K562 (cell line): ENCODE measurements around the gene SHANK1. TPM values are rescaled to one million over a fixed set of nuclear protein-coding genes. Genes with fewer than 3 reads are reported as not detected.

Source experiments
- ATAC-seq: fragments of 200-7000 bp; cut with Tn5 transposase; 3 replicates; pipeline ENCODE4 v1.9.1; 2020; ENCODE audit warnings: moderate library complexity
- BruUV-seq: library from RNA; stranded (reverse); fragments of 400-500 nt; replicated peaks from 2 replicates; lab custom pipeline; 2021; lab: Mats Ljungman, UMichigan
- CTCF ChIA-PET: fragments of 300-600 bp; formaldehyde crosslinking; extraction: SDS; loops from one replicate; lab custom pipeline; 2021; ENCODE audit warnings: low intra/inter-chr PET ratio; lab: Yijun Ruan, JAX
- POLR2A ChIA-PET: fragments of 300-600, 350-650 bp; sonication (Branson Sonifier 250); formaldehyde crosslinking; extraction: SDS; loops from one replicate; lab custom pipeline; 2021; ENCODE audit warnings: antibody characterized with exemption, inconsistent platforms; lab: Yijun Ruan, JAX
- DNase-seq, 4 experiments: peaks; one replicate each; pipeline versions ENCODE4 v3.0.0 to v3.0.0-alpha.2; 2011 to 2018; ENCODE audit warnings: low spot score in 3 of 4, mixed read lengths in 3 of 4; ENCODE audit errors: extremely low read depth in 1 of 4
- FAIRE-seq: peaks from 2 replicates; lab custom pipeline; 2011; peaks lifted over from hg19 to GRCh38; lab: Jason Lieb, UNC
- H2AFZ ChIP-seq: 2 replicates; pipeline ENCODE4 v1.6.0; 2011; ENCODE audit warnings: low read depth, low read length, control low read depth, inconsistent platforms
- H3K27ac ChIP-seq: fragments of 200-600 bp; 3 replicates; pipeline ENCODE4 v1.8.0; 2011; ENCODE audit warnings: low read depth, mild to moderate bottlenecking, control low read depth, inconsistent platforms, low read length, moderate library complexity, mixed read lengths; ENCODE audit errors: extremely low read depth
- H3K27me3 ChIP-seq, 2 experiments: fragments of 300-600 bp in 1 of 2; 2 replicates in 1 of 2; 3 replicates in 1 of 2; pipeline versions ENCODE4 v1.6.0 to v1.8.0; 2011; ENCODE audit warnings: inconsistent platforms in 2 of 2, low read length in 2 of 2, mild to moderate bottlenecking in 1 of 2, mixed read lengths in 1 of 2, moderate library complexity in 1 of 2; ENCODE audit not compliant: control insufficient read depth in 2 of 2, insufficient read depth in 2 of 2
- H3K36me3 ChIP-seq: fragments of 300-600 bp; 3 replicates; pipeline ENCODE4 v1.8.0; 2011; ENCODE audit warnings: mild to moderate bottlenecking, low read length, inconsistent platforms; ENCODE audit not compliant: control insufficient read depth, insufficient read depth
- H3K4me1 ChIP-seq, 2 experiments: fragments of 200-600 bp in 1 of 2; replicated peaks in 1 of 2; 2 replicates in 1 of 2; 3 replicates in 1 of 2; pipeline versions ENCODE4 v1.5.1 to v1.8.0; 2011; ENCODE audit warnings: inconsistent platforms in 2 of 2, low read length in 2 of 2, mild to moderate bottlenecking in 1 of 2, mixed read lengths in 1 of 2, moderate library complexity in 1 of 2; ENCODE audit not compliant: control insufficient read depth in 2 of 2, insufficient read depth in 2 of 2
- H3K4me2 ChIP-seq: 2 replicates; pipeline ENCODE4 v1.6.1; 2011; ENCODE audit warnings: low read length, control low read depth, inconsistent platforms, mixed read lengths; ENCODE audit not compliant: insufficient read depth
- H3K4me3 ChIP-seq: fragments of 200-600 bp; sonication (generic), shearing (Covaris generic); 2 replicates; pipeline ENCODE4 v1.5.1; 2016; ENCODE audit warnings: control low read depth, inconsistent platforms
- H3K79me2 ChIP-seq: fragments of 200-600 bp; 3 replicates; pipeline ENCODE4 v1.8.0; 2011; ENCODE audit warnings: low read length, inconsistent platforms; ENCODE audit not compliant: control insufficient read depth, insufficient read depth
- H3K9ac ChIP-seq, 2 experiments: 2 replicates each; pipeline versions ENCODE4 v1.6.0 to v1.6.1; 2011; ENCODE audit warnings: low read depth in 2 of 2, low read length in 2 of 2, control low read depth in 1 of 2, inconsistent platforms in 1 of 2, mild to moderate bottlenecking in 1 of 2, mixed read lengths in 1 of 2; ENCODE audit not compliant: insufficient read depth in 1 of 2
- H3K9me1 ChIP-seq: one replicate; pipeline ENCODE4 v1.6.0; 2011; ENCODE audit warnings: inconsistent platforms, mild to moderate bottlenecking, low read length, moderate library complexity; ENCODE audit not compliant: control insufficient read depth, insufficient read depth
- H3K9me3 ChIP-seq: replicated peaks from 2 replicates; pipeline ENCODE4 v1.5.1; 2011; ENCODE audit warnings: low read depth, low read length, inconsistent platforms; ENCODE audit not compliant: control insufficient read depth, insufficient read depth
- H4K20me1 ChIP-seq: replicated peaks from 2 replicates; pipeline ENCODE4 v1.6.1; 2011; ENCODE audit warnings: low read length, inconsistent platforms, mixed read lengths; ENCODE audit not compliant: control insufficient read depth, insufficient read depth
- ASH1L ChIP-seq: fragments of 450-650 bp; IDR thresholded peaks from 2 replicates; pipeline ENCODE4 v1.6.1; 2018; ENCODE audit warnings: borderline replicate concordance, mild to moderate bottlenecking, low read depth; ENCODE audit not compliant: partially characterized antibody
- KHSRP ChIP-seq: fragments of 450-650 bp; IDR thresholded peaks from 2 replicates; pipeline ENCODE4 v1.6.1; 2017
- RBM25 ChIP-seq: fragments of 200-400 bp; formaldehyde crosslinking; IDR thresholded peaks from 2 replicates; pipeline ENCODE4 v1.6.1; 2018; ENCODE audit warnings: low read length, low read depth, moderate library complexity; ENCODE audit not compliant: severe bottlenecking
- SPI1 ChIP-seq: IDR thresholded peaks from 2 replicates; pipeline ENCODE4 v1.6.1; 2011; ENCODE audit warnings: low read depth, low read length, control low read depth, borderline replicate concordance
- TAF7 ChIP-seq: fragments of 450-650 bp; IDR thresholded peaks from 2 replicates; pipeline ENCODE4 v1.6.1; 2016; ENCODE audit warnings: missing genetic modification characterization, missing compliant biosample characterization
- WGBS: fragments of 100-300 bp; shearing (Covaris generic); methylation state at CpG from one replicate; pipeline ENCODE4 v1.1.6; 2016; ENCODE audit warnings: low coverage, mixed read lengths; ENCODE audit not compliant: insufficient coverage; ENCODE audit errors: missing lambda C conversion rate; 5-methylcytosine and 5-hydroxymethylcytosine counted together
- in situ Hi-C: fragments of 300-500 bp; cut with MboI; formaldehyde crosslinking; loops from 4 replicates; pipeline ENCODE4 v1.15.0; 2018; ENCODE audit warnings: inconsistent platforms, mixed read lengths
- intact Hi-C: fragments of 100-400 bp; cut with micrococcal nuclease; formaldehyde crosslinking; loops from 2 replicates; pipeline ENCODE4 v1.14.2; 2022
- polyA plus RNA-seq, 8 experiments: library from polyadenylated mRNA; depleted of rRNA in 4 of 8; stranded (reverse) in 5 of 8; unstranded in 3 of 8; fragments of >200 nt; fragmentation: Nextera tagmentation in 2 of 8; fragmentation: Illumina TruSeq in 1 of 8; extraction: Ambion mirVana in 2 of 8; extraction: Trizol in 1 of 8; gene quantifications; 2 replicates each; pipeline versions ENCODE4 v1.2.1 to v1.2.3, GENCODE V29; 2011 to 2014; ENCODE audit warnings: inconsistent platforms in 1 of 8, missing spikeins in 1 of 8
- total RNA-seq, 7 experiments: library from RNA; depleted of rRNA in 6 of 7; stranded (reverse); fragments of >200 nt in 6 of 7; fragmentation: Illumina TruSeq in 2 of 7; extraction: Trizol in 2 of 7; gene quantifications; 2 replicates each; pipeline versions ENCODE4 v1.2.1 to v1.2.3, GENCODE V29; 2011 to 2021; ENCODE audit warnings: low replicate concordance in 1 of 7
- TF ChIP-seq, protein P1 (sequence below): fragments of 450-650 bp; formaldehyde crosslinking; IDR thresholded peaks from 2 replicates; pipeline ENCODE4 v1.4.0; 2020; ENCODE audit warnings: mild to moderate bottlenecking

SHANK1 gene
- total and polyA plus RNA-seq, 9 of the 15 experiments (the other 6 are each of a cell fraction or from before 2014, with no cell fraction given): 0.33 to 1.3 (median 0.55) TPM; not detected in 2

DNA sequence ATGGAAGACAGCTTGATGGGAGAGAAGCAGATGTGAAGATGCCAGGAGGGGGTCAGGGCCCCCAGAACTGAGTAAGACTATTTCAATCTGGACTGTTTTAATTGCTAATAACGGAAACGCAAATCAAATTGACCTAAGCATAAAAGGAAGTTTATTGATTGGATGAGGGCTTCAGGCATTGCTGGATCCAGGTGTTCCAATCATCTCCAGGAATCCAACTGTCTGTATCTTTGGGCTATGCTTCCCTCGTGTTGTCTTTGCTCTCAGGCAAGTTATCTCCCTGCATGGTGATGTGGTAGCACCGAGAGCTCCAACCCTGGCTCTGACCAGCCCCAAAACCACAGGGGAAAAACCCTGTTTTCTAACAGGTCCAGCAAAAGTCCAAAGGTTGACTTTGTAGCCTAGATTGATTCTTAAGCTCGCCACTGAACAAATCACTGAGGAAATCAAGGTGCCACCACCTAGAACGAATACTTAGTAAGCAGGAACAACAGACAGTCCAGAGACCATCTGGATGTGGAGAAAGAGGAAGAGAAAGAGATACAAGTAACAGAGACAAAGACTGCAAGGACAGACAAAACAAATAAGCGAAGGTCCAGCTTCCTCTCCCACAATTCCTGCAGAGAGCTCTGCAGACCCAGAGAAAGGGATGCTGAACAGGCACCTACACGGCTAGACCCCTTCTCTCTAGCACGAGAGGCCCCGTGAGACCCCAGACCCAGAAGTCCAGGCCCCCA lies 71.6 kb downstream of the SHANK1 start:
- no peak for ATAC-seq
- DNase-seq: no peak
- no TSS peak for BruUV-seq
- peak; percentile 65; the same call in 1 of the 2 replicates for TF ChIP-seq SPI1
- TF ChIP-seq, protein P1, sequence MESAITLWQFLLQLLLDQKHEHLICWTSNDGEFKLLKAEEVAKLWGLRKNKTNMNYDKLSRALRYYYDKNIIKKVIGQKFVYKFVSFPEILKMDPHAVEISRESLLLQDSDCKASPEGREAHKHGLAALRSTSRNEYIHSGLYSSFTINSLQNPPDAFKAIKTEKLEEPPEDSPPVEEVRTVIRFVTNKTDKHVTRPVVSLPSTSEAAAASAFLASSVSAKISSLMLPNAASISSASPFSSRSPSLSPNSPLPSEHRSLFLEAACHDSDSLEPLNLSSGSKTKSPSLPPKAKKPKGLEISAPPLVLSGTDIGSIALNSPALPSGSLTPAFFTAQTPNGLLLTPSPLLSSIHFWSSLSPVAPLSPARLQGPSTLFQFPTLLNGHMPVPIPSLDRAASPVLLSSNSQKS (CRISPR knock-in tag): no peak
- TF ChIP-seq TAF7 (tag): no peak
- TF ChIP-seq RBM25: peak; percentile 35
- no peak for TF ChIP-seq ASH1L
- no peak for TF ChIP-seq KHSRP
- Histone ChIP-seq H3K36me3 (no peaks in the 10 kb centered on the region), H3K27ac (no peak overlapping the region), H2AFZ (no peak overlapping the region), H3K27me3 (peaks cover 0 to 6% of the 10 kb centered on the region in 2 experiments; a peak in 3 of 5 replicates), H3K79me2 (no peaks in the 10 kb centered on the region), H3K9me3 (no peaks in the 10 kb centered on the region), H3K9ac (no peak overlapping the region), H3K9me1 (no peaks in the 10 kb centered on the region), H3K4me2 (no peak overlapping the region), H3K4me1 (peaks cover 13 to 25% of the 10 kb centered on the region in 2 experiments; a peak in 4 of 5 replicates), H4K20me1 (no peaks in the 10 kb centered on the region), H3K4me3 (no peak overlapping the region)
- FAIRE-seq: no peak
- POLR2A ChIA-PET: interaction anchor here (0.5 to 1.2 kb wide), 2 partner anchors 42 to 136 kb away, joined by 3 read pairs; no protein-coding TSS in a partner anchor
- WGBS: 22% methylated on average over 10 of the region's 10 CpGs
- intact Hi-C loops: no loop called here
- CTCF ChIA-PET: interaction anchor here (0.6 kb wide), 1 partner anchor 112 kb away, joined by 3 read pairs; no protein-coding TSS in a partner anchor
- in situ Hi-C loops: no loop called here
